Uterus (tissue), 2 donors: Measurements from ENCODE around the gene SELPLG.

Source experiments
- CTCF ChIP-seq, 4 experiments: fragments of 200-600 bp in 2 of 4; fragments of 450-650 bp in 2 of 4; sonication (generic) in 2 of 4; IDR thresholded peaks; one replicate each; pipeline ENCODE4 v1.5.1; 2016 to 2019; ENCODE audit warnings: antibody characterized with exemption in 4 of 4, mild to moderate bottlenecking in 2 of 4, moderate library complexity in 1 of 4
- POLR2A ChIP-seq, 2 donors: fragments of 450-650 bp; IDR thresholded peaks; one replicate each; pipeline ENCODE4 v1.6.1; 2016; ENCODE audit warnings: antibody characterized with exemption in 2 of 2, mild to moderate bottlenecking in 1 of 2, moderate library complexity in 1 of 2

GRCh38 chr12:108614041-108614440, 19.7 kb downstream of the SELPLG start:
- no peak for TF ChIP-seq CTCF (IDR thresholded peaks at IDR 0.05)
- no peak for TF ChIP-seq POLR2A (IDR thresholded peaks at IDR 0.05)
